LNCaP clone FGC (cell line): ENCODE results near the gene FAM83D.

Experiments used
- DNase-seq: peaks from one replicate; pipeline ENCODE4 v3.0.0-alpha.2; 2011; ENCODE audit warnings: low read depth
- H3K4me3 ChIP-seq: 2 replicates; pipeline ENCODE4 v1.5.1; 2011; ENCODE audit warnings: mild to moderate bottlenecking, low read depth, low read length, control low read depth
- CTCF ChIP-seq: IDR thresholded peaks from 2 replicates; pipeline ENCODE4 v1.5.1; 2012; ENCODE audit warnings: mild to moderate bottlenecking; ENCODE audit not compliant: control insufficient read depth, insufficient read depth; ENCODE audit errors: extremely low read depth

Gene FAM83D

GRCh38 chr20:38926934-38927616 lies 858 bp downstream of the FAM83D start:
- DNase-seq = no peak
- TF ChIP-seq CTCF = no peak
- H3K4me3 ChIP-seq = peak overlapping the region; percentile 82

GRCh38 chr20:38927902-38928578 lies 1.8 kb downstream of the FAM83D start:
- peak; percentile 37 for DNase-seq
- H3K4me3 ChIP-seq = peak overlapping the region; percentile 82
- TF ChIP-seq CTCF = no peak

GRCh38 chr20:38930242-38930569 lies 4.0 kb downstream of the FAM83D start:
- no peak for DNase-seq
- no peak overlapping the region for H3K4me3 ChIP-seq
- TF ChIP-seq CTCF = no peak

GRCh38 chr20:38931984-38932383 lies 5.8 kb downstream of the FAM83D start:
- TF ChIP-seq CTCF = no peak
- H3K4me3 ChIP-seq = no peak overlapping the region
- no peak for DNase-seq

- TF ChIP-seq CTCF = no peak
- H3K4me3 ChIP-seq = no peak overlapping the region
- no peak for DNase-seq
Measured at GRCh38 chr20:38932457-38933120, 6.4 kb downstream of the FAM83D start.

- no peak overlapping the region for H3K4me3 ChIP-seq
- no peak for TF ChIP-seq CTCF
- DNase-seq = no peak
Measured at GRCh38 chr20:38934530-38934929, 8.3 kb downstream of the FAM83D start.

GRCh38 chr20:38935285-38935684 lies 9.1 kb downstream of the FAM83D start:
- TF ChIP-seq CTCF = no peak
- no peak for DNase-seq
- H3K4me3 ChIP-seq = no peak overlapping the region
